Stimulated activated CD8-positive, alpha-beta memory T cell treated with anti-CD3 and anti-CD28 coated beads, Interleukin-7, amount 100 ng/mL, for 1 hour (primary cell): ENCODE results near the gene SH3BP5.

Source experiments
- DNase-seq, 2 donors: peaks; one replicate each; pipeline ENCODE4 v3.0.0-alpha.2; 2020; ENCODE audit warnings: low read depth in 2 of 2

Gene SH3BP5

GRCh38 chr3:15298504-15298903 lies 33.9 kb downstream of the SH3BP5 start:
- no peak for DNase-seq

GRCh38 chr3:15297608-15298350 lies 34.6 kb downstream of the SH3BP5 start:
- DNase-seq, result no peak

DNA sequence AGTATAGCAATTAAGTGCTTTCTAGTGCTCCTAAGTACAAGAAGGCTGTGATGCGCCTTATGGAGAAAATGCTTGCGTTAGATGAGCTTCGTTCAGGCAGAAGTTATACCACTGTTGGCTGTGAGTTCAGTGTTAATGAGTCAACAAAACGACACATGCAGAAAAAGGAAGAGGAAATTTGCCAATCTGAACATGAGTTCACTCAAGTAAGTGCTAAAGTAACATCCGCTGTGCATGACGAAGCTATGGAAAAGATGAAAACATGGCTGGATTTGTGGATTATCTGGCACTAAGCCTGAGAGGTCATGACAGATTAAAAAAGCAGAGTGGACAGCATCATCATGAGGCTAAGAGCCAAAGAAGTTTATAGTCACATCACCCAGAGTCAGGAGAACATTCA lies 36.9 kb downstream of the SH3BP5 start:
- DNase-seq, result no peak

DNA sequence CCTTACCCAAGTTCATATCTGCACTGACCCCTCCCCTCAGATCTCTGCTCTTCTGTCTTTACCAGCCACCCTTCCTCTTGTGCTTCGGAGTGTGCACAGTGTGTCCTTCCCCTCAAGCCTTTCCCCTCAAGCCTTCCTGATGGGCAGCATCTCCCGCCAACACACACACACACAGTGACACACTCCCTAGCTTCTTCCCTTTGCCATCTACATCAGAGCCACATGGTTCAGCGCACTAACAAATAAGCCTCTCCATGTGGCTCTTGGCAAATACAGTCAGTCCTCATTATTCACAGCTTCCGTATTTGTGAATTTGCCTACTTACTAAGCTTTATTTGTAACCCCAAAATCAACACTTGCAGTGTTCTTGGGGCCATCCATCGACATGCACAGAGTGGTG lies 37.5 kb downstream of the SH3BP5 start:
- no peak for DNase-seq

DNA sequence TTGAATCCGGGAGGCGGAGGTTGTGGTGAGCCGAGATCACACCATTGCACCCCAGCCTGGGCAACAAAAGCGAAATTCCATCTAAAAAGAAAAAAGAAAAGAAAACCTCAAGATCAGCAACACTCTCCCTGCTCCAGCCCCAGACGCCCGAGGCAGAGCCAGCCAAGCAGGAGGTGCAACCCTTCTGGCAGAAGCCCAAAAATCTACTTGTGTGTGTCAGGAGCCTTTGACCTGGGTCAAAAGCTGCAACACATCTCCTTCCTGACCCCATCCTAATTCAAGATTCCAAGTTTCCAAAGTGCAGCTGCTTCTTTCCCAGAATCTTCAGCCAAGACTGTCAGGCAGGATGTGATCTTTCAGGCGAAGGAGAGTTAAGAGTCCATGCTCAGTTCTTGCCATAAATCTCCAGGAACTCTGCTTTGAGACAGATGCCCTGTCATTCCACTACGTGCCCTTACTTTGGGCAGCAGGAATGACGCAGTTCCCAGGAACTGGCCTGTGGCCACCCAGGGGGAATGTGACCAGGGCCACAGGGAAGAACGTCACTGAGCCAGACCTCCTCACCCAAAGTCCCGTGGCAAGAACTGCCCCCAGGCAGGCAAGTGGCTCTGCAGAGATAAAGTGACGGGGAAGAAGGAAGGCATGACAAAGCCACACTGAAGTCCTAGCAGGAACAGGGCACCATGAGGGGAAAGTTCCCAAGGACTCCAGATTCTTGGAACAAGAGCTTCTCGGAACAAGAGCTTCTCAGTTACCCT lies 39.4 kb downstream of the SH3BP5 start:
- no peak for DNase-seq

DNA sequence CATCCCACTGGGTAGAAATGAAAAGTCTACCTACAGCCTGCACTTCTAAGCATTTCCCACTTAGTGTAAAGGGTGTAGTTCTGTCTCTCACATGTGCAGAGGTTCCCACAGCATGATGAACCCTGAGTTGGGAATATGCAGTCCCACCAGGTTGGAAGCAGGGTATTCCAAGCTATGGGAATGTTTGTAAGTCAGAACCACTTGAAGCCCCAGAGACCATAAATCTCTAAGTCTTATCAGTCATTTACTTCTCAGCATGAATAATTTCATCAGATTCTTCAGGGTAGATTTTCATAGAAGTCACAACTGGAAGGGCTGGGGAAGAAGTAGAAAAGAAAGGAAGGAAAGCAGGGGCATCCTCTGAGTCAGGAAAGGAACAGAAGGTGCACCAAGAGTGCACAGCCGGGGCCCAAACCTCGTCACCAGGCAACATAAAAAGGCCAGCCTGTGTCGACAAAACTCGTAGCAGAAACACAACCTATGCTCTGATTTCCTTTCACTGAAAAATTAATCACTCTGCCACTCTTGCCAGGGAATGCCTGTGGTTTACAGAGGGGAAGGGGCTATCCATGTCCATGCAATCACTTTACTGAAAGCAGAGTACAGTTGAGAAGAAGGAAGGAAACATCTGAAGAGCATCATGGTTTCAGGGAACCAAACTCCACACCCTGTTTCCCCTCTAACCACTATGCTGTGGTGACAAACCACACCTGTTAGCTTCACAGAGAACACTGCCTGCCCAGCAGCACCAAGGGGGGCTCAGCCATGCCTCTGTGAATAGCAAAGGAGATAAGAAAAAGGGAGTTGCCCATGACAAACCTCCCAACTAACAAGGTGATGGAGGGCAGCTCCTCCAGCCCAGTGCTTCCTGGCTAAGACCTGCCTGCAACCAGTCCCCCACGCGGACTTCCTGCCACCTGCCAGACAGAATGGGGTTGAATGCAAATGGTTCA lies 40.5 kb downstream of the SH3BP5 start:
- peak; percentile 39 to 45 for DNase-seq

DNA sequence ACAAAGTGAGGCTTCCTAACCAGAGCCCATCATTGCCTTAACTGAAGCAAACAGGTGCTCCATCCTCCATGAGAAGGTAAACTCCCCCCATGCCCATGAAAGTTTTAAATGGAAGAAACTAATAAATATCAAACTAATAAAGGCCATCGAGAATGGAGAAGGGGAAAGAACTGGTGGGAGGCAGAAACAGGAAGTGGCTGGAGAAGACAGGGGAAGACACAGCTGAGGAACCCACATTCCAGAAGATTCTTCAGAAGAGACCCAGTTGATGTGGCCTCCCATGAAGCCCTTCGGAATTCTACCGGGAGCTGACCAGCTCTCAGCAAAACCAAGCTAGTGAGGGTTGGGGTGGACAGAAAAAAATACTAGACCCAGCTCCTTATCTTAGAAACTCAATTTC lies 41.6 kb downstream of the SH3BP5 start:
- no peak for DNase-seq

GRCh38 chr3:15289661-15290060 lies 42.7 kb downstream of the SH3BP5 start:
- DNase-seq, result no peak

DNA sequence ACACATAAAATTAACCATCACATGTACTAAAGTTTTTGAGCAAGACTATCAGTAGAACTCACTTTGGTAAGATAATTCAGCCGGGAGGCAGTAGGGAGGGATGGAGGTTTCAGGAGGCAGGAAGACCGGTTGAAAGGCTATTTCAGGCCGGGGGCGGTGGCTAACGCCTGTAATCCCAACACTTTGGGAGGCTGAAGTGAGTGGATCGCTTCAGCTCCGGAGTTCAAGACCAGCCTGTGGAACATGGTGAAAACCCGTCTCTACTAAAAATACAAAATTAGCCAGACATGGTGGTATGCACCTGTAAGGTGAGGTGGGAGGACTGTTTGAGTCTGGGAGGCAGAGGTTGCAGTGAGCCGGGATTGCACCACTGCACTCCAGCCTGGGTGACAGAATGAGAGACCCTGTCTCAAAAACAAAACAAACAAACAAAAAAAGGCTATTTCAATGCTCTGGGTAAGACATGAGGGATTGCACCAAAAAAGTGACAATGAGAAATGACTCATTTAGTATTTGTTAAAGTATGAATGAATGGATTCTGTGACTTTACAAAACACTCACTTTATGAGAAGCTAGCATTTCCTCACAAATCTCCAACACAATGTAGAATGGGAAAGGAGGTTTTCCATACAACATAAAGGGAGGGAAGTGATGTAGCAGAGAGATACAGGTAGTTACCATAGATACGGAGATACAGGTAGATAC lies 43.9 kb downstream of the SH3BP5 start:
- DNase-seq, result no peak

DNA sequence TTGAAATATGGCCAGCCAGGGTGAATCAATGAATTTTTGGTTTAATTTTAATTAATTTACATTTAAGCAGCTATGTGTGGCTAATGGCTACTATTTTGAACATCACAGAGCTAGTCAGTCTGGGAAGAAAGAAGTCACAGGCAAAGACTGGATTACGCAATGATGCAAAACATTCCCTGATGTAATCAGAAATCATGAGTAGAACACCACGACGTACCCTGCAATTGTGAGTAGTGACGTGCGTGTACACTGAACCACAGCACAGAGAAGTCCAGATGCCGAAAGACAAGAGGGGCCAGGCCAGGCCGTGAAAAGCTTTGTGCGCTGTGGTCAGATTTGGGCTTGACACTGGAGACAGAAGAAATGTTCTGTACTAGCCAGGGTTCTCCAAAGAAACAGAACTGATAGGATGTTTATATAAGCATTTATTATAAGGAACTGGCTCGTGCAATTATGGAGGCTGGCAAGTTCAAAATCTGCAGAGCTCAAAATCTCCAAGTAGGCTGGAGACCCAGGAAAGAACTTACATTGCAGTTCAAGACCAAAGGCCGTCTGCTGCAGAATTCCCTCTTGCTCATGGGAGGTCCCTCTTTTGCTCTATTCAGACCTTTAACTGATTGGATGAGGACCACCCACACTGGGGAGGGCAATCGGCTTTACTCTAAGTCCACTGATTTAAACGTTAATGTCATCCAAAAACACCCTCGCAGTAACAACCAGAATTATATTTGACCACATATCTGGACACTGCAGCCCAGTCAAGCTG lies 44.6 kb downstream of the SH3BP5 start:
- no peak for DNase-seq

GRCh38 chr3:15286022-15286421 lies 46.4 kb downstream of the SH3BP5 start:
- no peak for DNase-seq

GRCh38 chr3:15284121-15284889 lies 48.1 kb downstream of the SH3BP5 start:
- no peak for DNase-seq

- DNase-seq, result no peak
Observed at GRCh38 chr3:15283702-15284101, 48.7 kb downstream of the SH3BP5 start.

- DNase-seq, result no peak
Observed at GRCh38 chr3:15281817-15282216, 50.6 kb downstream of the SH3BP5 start.

- no peak for DNase-seq
Observed at GRCh38 chr3:15280853-15281532, 51.4 kb downstream of the SH3BP5 start.

GRCh38 chr3:15279671-15280402 lies 52.5 kb downstream of the SH3BP5 start:
- no peak for DNase-seq

DNA sequence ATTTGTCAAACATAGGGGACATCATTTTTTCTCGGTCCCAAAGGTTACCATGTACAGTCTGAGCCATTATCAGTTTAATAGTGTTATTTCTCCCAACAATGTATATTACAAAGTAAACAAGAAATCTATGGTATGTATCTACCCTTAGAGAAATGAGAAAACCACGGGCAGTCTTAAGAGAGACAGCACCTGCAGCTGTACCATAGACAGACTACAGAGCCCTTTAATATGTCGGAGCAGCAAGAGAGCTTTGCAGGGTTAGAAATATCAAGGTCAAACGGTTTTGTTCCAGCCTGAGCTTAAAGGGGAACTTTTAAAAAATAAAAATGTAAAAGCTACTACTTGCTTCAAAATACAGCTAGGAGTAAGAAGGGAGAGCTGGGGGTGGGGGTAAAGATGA lies 53.2 kb downstream of the SH3BP5 start:
- DNase-seq, result no peak

DNA sequence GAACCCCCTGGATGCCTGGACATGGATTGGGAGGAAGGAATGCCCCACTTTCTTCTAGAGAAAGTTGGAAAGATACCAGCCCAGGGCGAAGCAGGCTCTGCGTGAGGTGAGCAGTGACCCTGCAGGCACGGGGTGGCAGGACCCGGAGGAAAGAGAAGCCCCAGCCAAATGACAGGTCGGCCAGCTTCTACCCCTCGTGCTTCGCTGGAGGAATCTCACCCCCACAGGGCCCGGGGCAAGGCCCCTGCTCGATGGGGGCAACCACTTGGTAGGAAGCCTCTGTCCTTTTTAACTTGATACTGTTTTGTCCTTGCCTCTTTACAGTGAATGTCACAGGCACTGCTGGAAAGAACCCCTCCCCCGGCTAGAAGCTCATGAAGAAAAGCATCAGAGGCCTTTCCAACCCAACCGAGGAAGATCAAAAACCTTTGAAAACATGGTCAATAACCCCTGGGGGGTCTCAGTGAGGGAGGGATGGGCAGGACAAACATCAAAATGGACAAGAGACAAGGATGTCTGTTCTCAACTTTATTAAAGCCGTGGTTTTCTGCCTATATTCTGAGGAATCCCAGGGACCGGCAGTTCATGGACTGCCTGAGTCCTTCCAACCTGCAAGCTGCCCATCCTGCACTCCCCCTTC lies 54.4 kb downstream of the SH3BP5 start:
- DNase-seq, result no peak
